Astrocyte (in vitro differentiated cells and primary cell): Measurements from ENCODE around the gene PTPRN2. TPM values are rescaled to one million over a fixed set of nuclear protein-coding genes. Genes with fewer than 3 reads are reported as not detected.

Experiments used
- DNase-seq: peaks from one replicate; pipeline ENCODE4 v3.0.0-alpha.2; 2010; ENCODE audit warnings: low read depth
- FAIRE-seq: peaks from 2 replicates; lab custom pipeline; 2011; peaks lifted over from hg19 to GRCh38; lab: Jason Lieb, UNC
- H2AFZ ChIP-seq: 2 replicates; pipeline ENCODE4 v1.6.0; 2012; ENCODE audit warnings: low read depth, low read length, inconsistent platforms
- H3K27ac ChIP-seq: 2 replicates; pipeline ENCODE4 v1.5.1; 2011; ENCODE audit warnings: low read depth, low read length, inconsistent platforms
- H3K27me3 ChIP-seq: 2 replicates; pipeline ENCODE4 v1.6.0; 2011; ENCODE audit warnings: low read length, inconsistent platforms; ENCODE audit not compliant: insufficient read depth
- H3K36me3 ChIP-seq: 2 replicates; pipeline ENCODE4 v1.5.1; 2011; ENCODE audit warnings: low read length, inconsistent platforms; ENCODE audit not compliant: insufficient read depth
- H3K4me1 ChIP-seq: 2 replicates; pipeline ENCODE4 v1.5.1; 2011; ENCODE audit warnings: low read length, inconsistent platforms; ENCODE audit not compliant: insufficient read depth
- H3K4me2 ChIP-seq: 2 replicates; pipeline ENCODE4 v1.6.0; 2012; ENCODE audit warnings: low read length, inconsistent platforms
- H3K4me3 ChIP-seq: 2 replicates; pipeline ENCODE4 v1.5.1; 2011; ENCODE audit warnings: low read depth, mild to moderate bottlenecking, low read length, inconsistent platforms; ENCODE audit not compliant: insufficient read depth
- H3K79me2 ChIP-seq: 2 replicates; pipeline ENCODE4 v1.6.0; 2012; ENCODE audit warnings: mild to moderate bottlenecking, low read length, inconsistent platforms; ENCODE audit not compliant: insufficient read depth
- H3K9ac ChIP-seq: 2 replicates; pipeline ENCODE4 v1.6.0; 2012; ENCODE audit warnings: mild to moderate bottlenecking, low read length, inconsistent platforms
- H3K9me3 ChIP-seq: 2 replicates; pipeline ENCODE4 v1.5.1; 2012; ENCODE audit warnings: low read depth, mild to moderate bottlenecking, low read length, inconsistent platforms; ENCODE audit not compliant: insufficient read depth
- H4K20me1 ChIP-seq: 2 replicates; pipeline ENCODE4 v1.6.0; 2012; ENCODE audit warnings: low read length, inconsistent platforms; ENCODE audit not compliant: insufficient read depth
- H3K27ac Mint-ChIP-seq: one replicate; pipeline ENCODE4 v1.8.0; 2021; ENCODE audit warnings: mild to moderate bottlenecking, mixed read lengths; ENCODE audit not compliant: unreplicated experiment
- H3K27me3 Mint-ChIP-seq: one replicate; pipeline ENCODE4 v1.8.0; 2021; ENCODE audit warnings: low read depth, mixed read lengths; ENCODE audit not compliant: unreplicated experiment
- H3K36me3 Mint-ChIP-seq: one replicate; pipeline ENCODE4 v1.8.0; 2021; ENCODE audit warnings: low read depth, mixed read lengths; ENCODE audit not compliant: unreplicated experiment
- H3K4me1 Mint-ChIP-seq: one replicate; pipeline ENCODE4 v1.8.0; 2021; ENCODE audit warnings: low read depth, mixed read lengths; ENCODE audit not compliant: unreplicated experiment
- H3K4me3 Mint-ChIP-seq: one replicate; pipeline ENCODE4 v1.8.0; 2021; ENCODE audit warnings: mild to moderate bottlenecking, moderate library complexity, mixed read lengths; ENCODE audit not compliant: unreplicated experiment
- H3K9me3 Mint-ChIP-seq: one replicate; pipeline ENCODE4 v1.8.0; 2021; ENCODE audit warnings: mild to moderate bottlenecking, mixed read lengths; ENCODE audit not compliant: unreplicated experiment
- CTCF ChIP-seq: IDR thresholded peaks from 2 replicates; pipeline ENCODE4 v1.5.1; 2011; ENCODE audit warnings: low read depth, mild to moderate bottlenecking, inconsistent platforms, low read length, moderate library complexity; ENCODE audit not compliant: insufficient read depth
- EZH2 ChIP-seq: IDR thresholded peaks from 2 replicates; pipeline ENCODE4 v1.6.1; 2012; ENCODE audit warnings: mild to moderate bottlenecking, low read length, inconsistent platforms; ENCODE audit not compliant: insufficient read depth
- total RNA-seq: library from RNA; stranded (reverse); gene quantifications from 2 replicates; pipeline ENCODE4 v1.2.1, GENCODE V29; 2021

The PTPRN2 gene
- total RNA-seq, 1 donor from 2014 or later: 0.09 TPM

DNA sequence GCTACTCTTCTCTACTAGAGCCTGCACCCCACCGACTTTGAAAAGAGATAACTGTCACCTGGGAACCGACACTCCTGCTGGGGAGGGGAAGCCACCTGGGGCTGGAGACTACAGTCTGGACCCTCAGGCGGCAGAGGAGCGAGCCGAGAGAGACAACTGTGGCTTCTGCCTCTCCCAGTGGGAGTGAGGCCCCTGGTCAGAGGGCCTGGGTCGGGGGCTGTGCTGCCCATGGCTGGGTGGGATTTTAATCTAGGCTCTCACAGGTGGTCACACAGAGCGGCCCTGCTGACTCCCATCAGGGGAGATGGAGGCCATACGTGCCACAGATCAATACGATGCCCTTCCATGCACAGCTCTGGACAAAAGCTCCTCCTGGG, 878.7 kb downstream of the PTPRN2 start:
- Mint-ChIP-seq H3K9me3 (peaks cover 18% of the 10 kb centered on the region), H3K27me3 (no peaks in the 10 kb centered on the region), H3K27ac (no peak overlapping the region), H3K4me1 (no peaks in the 10 kb centered on the region), H3K4me3 (no peak overlapping the region), H3K36me3 (no peaks in the 10 kb centered on the region)
- DNase-seq (no peak), FAIRE-seq (no peak)
- H3K9ac ChIP-seq: no peak overlapping the region
- no peaks in the 10 kb centered on the region for H3K9me3 ChIP-seq
- no peak overlapping the region for H2AFZ ChIP-seq
- no peak for TF ChIP-seq CTCF
- TF ChIP-seq EZH2: no peak
- H3K79me2 ChIP-seq: no peaks in the 10 kb centered on the region
- no peaks in the 10 kb centered on the region for H3K4me1 ChIP-seq
- no peaks in the 10 kb centered on the region for H4K20me1 ChIP-seq
- no peak overlapping the region for H3K27ac ChIP-seq
- H3K4me3 ChIP-seq: no peak overlapping the region
- H3K4me2 ChIP-seq: no peak overlapping the region
- peaks cover 4% of the 10 kb centered on the region for H3K27me3 ChIP-seq
- no peaks in the 10 kb centered on the region for H3K36me3 ChIP-seq

- Histone ChIP-seq H4K20me1 (no peaks in the 10 kb centered on the region), H3K79me2 (no peaks in the 10 kb centered on the region), H3K36me3 (no peaks in the 10 kb centered on the region), H3K27me3 (peaks cover 4% of the 10 kb centered on the region), H3K27ac (no peak overlapping the region), H3K4me3 (no peak overlapping the region), H3K4me2 (no peak overlapping the region), H3K4me1 (no peaks in the 10 kb centered on the region), H3K9me3 (no peaks in the 10 kb centered on the region), H3K9ac (no peak overlapping the region), H2AFZ (no peak overlapping the region)
- peaks cover 13% of the 10 kb centered on the region for H3K9me3 Mint-ChIP-seq
- H3K27ac Mint-ChIP-seq: no peak overlapping the region
- FAIRE-seq (no peak), DNase-seq (no peak)
- TF ChIP-seq EZH2: no peak
- no peak for TF ChIP-seq CTCF
- no peak overlapping the region for H3K4me3 Mint-ChIP-seq
- no peaks in the 10 kb centered on the region for H3K27me3 Mint-ChIP-seq
- no peaks in the 10 kb centered on the region for H3K4me1 Mint-ChIP-seq
- no peaks in the 10 kb centered on the region for H3K36me3 Mint-ChIP-seq
Measured at GRCh38 chr7:157707983-157708918, 879.4 kb downstream of the PTPRN2 start.

DNA sequence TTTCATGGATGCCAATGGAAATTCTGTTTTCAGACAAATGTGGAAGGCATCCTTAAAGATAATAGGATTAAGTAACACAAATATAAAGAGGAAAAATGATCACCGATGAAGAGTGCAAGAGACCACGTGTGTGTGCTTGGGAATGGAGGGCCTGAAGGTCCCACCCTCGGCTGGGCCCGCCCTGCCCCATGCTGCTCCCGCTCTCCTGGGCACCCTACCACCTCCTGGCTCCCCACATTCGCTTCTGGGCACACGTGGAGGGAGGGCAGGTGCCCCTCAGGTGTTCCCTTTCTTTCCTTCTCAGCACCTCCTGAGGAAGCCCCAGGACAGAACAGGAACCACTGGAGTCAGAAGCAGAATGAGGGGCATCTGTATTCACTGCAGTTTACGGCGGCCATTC, 883.3 kb downstream of the PTPRN2 start:
- no peaks in the 10 kb centered on the region for H3K79me2 ChIP-seq
- DNase-seq: no peak
- TF ChIP-seq CTCF (no peak), EZH2 (no peak)
- no peak overlapping the region for H3K4me3 ChIP-seq
- Mint-ChIP-seq H3K9me3 (peaks cover 15% of the 10 kb centered on the region), H3K27ac (no peak overlapping the region), H3K36me3 (no peaks in the 10 kb centered on the region), H3K27me3 (peaks cover 2% of the 10 kb centered on the region), H3K4me3 (no peak overlapping the region), H3K4me1 (no peaks in the 10 kb centered on the region)
- peaks cover 10% of the 10 kb centered on the region for H3K27me3 ChIP-seq
- H3K4me2 ChIP-seq: no peak overlapping the region
- H3K36me3 ChIP-seq: no peaks in the 10 kb centered on the region
- FAIRE-seq: no peak
- H3K4me1 ChIP-seq: no peaks in the 10 kb centered on the region
- no peak overlapping the region for H3K27ac ChIP-seq
- no peak overlapping the region for H2AFZ ChIP-seq
- no peaks in the 10 kb centered on the region for H3K9me3 ChIP-seq
- H3K9ac ChIP-seq: no peak overlapping the region
- H4K20me1 ChIP-seq: no peaks in the 10 kb centered on the region
